Activated T-helper 1 cell treated with anti-CD3 and anti-CD28 coated beads, Interleukin-2, amount 50 U/mL, for 16 hours (primary cell): ENCODE measurements around the gene AKR1D1.
"Not testable (repeated sequence)": the region's sequence is repeated elsewhere in the genome, so short reads cannot be mapped to it uniquely, and the experiment has no call there.

ENCODE experiments used
- DNase-seq, 2 donors: peaks; one replicate each; pipeline ENCODE4 v3.0.0-alpha.2; 2020; ENCODE audit warnings: low read depth in 1 of 2, low spot score in 1 of 2

AKR1D1 gene

GRCh38 chr7:138072726-138073125, 3.5 kb upstream of the AKR1D1 start:
- DNase-seq, result no peak

- DNase-seq, result no peak
These were observed 2.1 kb upstream of the AKR1D1 start for GRCh38 chr7:138074121-138074520.

GRCh38 chr7:138074540-138074939, 1.7 kb upstream of the AKR1D1 start:
- DNase-seq, result no peak

DNA sequence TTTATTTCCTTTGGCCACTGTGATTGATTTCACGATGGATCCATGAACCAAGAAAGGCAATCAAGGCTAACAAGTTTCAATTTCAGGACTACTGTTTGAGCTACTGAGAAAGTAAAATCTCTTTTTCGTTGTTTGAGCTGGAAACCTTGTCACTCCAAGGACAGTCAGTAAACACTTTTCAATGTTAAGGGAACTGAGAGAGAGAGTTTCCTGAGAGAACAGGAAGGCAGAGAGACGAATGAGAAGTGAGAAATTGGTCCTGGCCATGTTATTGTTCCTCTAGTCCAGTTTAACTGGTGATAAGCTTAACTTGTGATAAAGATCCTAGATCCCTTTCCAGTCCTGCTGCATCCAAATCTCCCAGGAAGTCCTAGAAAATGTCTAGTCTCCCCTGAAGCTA, 909 bp upstream of the AKR1D1 start:
- DNase-seq, result no peak

DNA sequence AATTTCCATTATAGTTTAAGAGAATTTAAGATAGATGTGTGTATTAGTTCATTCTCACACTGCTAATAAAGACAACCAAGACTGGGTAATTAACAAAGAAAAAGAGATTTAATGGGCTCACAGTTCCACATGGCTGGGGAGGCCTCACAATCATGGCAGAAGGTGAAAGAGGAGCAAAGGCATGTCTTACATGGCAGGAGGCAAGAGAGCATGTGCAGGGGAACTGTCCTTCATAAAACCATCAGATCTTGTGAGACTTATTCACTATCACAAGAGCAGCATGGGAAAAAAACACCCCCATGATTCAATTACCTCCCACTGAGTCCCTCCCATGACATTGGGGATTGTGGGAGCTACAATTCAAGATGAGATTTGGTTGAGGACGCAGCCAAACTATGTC, 473 bp upstream of the AKR1D1 start:
- DNase-seq, result not testable (repeated sequence)

- no peak for DNase-seq
These were observed 1.6 kb downstream of the AKR1D1 start for GRCh38 chr7:138077809-138078208.

DNA sequence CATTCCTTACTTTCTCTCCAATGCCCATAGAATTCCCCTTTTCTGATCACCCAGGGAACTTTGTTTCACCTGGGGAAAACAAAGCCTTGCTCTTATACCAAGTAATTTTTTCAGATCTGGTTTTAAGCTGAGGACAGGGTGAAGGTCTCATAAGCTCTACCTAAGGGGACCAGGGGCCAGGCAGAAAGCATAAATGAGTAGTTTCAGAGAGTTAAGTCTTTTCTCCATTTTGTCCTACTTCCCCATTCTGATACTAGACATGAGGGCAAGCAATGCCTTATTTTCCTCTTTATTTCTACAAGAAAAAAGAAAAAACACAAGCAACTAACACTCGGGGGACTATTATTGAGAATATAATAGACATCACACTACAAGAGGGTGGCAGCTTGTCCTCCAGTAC, 2.9 kb downstream of the AKR1D1 start:
- DNase-seq, result no peak

- no peak for DNase-seq
These were observed 5.6 kb downstream of the AKR1D1 start for GRCh38 chr7:138081868-138082267.

DNA sequence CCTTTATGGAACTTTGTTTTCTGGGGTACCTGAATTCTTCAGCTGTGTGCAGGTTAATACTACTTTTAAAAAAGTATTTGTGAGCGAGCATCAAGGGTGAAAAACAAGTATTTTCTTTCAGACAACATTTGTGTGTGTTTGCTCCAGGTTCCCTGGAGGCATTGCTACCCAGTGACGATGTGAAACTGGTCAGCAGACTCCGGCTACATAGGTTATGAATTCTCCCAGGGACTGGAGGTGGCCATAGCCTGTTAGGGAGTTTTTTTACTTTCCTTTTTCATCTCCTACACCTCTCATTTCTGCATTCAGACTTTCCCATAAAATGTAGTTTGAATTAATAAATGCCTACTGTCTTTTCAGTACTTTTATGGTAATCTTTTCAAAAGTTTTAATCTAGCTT, 7.6 kb downstream of the AKR1D1 start:
- DNase-seq, result no peak

DNA sequence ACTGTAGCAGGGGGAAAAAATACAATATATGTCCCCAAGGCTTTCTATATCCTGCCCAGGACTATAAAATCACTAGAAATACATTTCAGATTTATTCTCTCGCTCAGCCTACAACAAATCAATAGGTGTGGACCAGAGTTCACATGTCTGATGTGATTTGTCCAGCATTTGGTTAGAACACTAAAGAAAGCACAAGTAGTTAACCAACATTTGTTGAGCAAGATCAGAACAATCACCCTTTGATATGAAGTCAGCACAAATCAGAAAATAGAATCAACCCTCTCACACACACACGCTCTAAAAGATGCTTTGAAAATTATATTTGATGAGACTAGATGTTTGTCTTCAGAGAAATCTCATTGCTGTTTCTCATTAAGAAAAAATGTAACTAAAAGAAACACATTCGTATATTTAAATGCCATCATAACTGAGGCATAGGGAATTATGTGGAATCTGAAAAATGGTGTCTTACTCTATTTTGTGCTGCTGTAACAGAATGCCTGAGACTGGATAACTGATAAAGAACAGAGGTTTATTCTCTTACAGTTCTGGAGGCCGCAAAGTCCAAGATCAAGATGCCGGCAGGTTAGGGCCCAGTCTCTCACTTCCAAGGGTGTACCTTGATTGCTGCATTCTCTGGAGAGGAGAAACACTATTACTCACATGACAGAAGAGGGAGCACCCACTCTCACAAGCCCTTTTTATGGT, 10.5 kb downstream of the AKR1D1 start:
- DNase-seq, result no peak

- no peak for DNase-seq
These were observed 13.0 kb downstream of the AKR1D1 start for GRCh38 chr7:138089080-138089901.

DNA sequence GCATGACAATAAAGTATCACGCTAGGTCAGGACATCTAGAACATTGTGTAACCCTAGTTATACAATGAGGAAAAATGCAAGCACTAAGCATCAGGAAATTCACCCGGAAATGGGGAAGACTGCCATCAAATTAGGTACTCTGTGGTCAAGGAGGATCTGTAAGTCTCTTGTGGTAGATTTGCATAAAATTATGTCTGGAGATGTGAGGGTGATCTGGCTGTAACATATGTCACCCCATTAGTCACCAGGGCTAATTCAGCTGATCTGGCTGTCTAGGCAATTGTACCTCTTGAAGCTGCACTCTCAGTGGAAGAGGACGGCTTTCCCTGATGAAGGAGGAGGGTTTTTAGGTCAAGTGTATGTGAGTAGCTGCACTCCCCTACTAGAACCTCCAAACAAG, 14.8 kb downstream of the AKR1D1 start:
- no peak for DNase-seq

DNA sequence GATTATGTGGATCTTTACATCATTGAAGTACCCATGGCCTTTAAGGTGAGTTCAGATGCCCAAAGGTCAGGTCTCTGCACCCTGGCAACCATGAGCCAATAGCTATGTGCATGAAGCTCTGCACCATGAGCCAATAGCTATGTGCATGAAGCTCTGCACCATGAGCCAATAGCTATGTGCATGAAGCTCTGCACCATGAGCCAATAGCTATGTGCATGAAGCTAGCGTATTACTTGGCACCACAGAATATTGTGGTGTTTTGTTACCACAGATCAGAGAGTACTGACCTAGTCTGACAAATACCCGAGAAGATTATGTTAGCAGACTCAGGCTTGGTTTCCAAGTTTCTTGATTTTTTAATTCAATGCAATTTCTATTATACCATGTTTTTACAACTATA, 15.6 kb downstream of the AKR1D1 start:
- not testable (repeated sequence) for DNase-seq

GRCh38 chr7:138092486-138093028, 16.3 kb downstream of the AKR1D1 start:
- no peak for DNase-seq

DNA sequence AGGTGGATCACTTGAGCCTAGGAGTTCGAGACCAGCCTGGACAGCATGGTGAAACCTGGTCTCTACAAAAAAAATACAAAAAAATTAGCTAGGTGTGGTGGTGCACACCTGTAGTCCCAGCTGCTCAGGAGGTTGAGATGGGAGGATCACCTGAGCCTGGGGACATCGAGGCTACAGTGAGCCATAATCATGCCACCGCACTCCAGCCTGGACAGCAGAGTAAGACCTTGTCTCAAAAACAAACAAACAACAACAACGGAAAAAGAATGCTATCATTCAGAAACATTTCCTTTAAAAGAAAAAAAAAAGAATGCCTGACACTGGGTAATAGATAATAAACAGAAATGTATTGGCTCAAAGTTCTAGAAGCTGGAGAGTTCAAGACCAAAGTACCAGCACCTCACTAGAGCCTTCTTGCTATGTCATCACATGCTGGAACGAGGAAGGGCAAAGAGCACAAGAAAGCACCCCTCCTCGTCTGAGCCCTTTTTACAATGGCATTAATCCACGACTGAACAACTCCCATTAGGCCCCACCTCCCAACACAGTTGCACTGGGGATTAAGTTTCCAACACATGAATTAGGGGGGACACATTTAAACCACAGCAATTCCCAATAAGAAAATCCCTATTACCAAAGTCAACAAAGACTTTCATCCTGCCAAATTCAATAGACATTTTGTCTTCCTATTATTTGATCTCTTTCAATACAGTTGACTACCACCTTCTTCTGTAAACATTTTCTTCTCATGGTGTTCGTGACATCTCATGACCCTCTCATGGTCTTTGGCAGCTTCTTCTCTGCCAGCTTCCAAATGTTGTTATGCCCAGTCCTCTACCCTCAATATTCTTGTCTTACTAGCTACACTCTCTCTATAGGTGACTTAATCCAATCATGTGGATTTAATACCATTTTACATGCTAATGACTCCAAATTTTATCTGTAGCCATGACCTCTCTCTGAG, 20.0 kb downstream of the AKR1D1 start:
- no peak for DNase-seq

DNA sequence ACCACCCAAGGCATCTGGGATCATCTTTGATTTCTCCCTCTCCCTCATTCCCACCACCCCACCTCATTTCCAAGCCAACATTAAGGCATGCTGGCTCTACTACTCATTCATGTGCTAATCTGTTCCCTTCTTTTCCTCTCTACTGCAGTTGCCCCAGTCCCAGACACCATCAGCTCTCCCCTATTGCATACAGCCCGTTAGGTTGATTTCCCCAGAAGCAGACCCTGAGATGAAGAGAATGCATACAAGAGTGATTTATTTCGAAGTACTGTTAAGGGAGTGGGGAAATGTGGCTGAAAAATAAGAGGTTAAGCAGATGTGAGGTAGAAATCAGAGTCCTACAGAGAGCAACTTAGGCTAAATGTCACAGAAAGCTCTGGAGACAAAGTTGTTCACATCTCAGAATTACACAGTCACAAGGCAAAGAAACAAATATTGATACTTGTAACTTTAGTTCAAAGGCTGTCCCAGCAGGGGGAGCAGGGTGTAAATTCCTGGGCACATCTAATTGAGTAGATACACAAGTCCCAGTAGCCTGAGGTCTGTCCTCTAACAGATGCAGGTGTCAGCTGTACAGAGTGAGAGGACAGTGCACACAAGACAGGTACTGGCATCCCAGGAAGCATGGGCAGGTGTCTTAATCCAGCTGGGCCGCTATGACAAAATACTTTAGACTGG, 20.9 kb downstream of the AKR1D1 start:
- DNase-seq, result no peak

- no peak for DNase-seq
These were observed 23.6 kb downstream of the AKR1D1 start for GRCh38 chr7:138099813-138100212.

GRCh38 chr7:138105221-138105620, 29.0 kb downstream of the AKR1D1 start:
- DNase-seq, result no peak

- DNase-seq, result no peak
These were observed 38.8 kb downstream of the AKR1D1 start for GRCh38 chr7:138115047-138115446.

GRCh38 chr7:138116141-138116540, 39.9 kb downstream of the AKR1D1 start:
- DNase-seq, result no peak

GRCh38 chr7:138116892-138117291, 40.6 kb downstream of the AKR1D1 start:
- DNase-seq, result no peak
